CD4-positive, alpha-beta T cell (primary cell): Measurements from ENCODE around the gene COL4A2. TPM values are rescaled to one million over a fixed set of nuclear protein-coding genes. Genes with fewer than 3 reads are reported as not detected.

ENCODE experiments used
- ATAC-seq: fragments of 200-7000 bp; cut with Tn5 transposase; one replicate; pipeline ENCODE4 v1.10.0; 2022; ENCODE audit warnings: mild to moderate bottlenecking; ENCODE audit not compliant: poor library complexity
- CTCF ChIA-PET: fragments of 350-600 bp; sonication (Branson Sonifier 250); formaldehyde crosslinking; loops from one replicate; lab custom pipeline; 2021; ENCODE audit warnings: antibody characterized with exemption, inconsistent platforms; lab: Charles Lee
- POLR2A ChIA-PET: fragments of 350-600 bp; sonication (Branson Sonifier 250); formaldehyde crosslinking; loops from one replicate; lab custom pipeline; 2021; ENCODE audit warnings: antibody characterized with exemption, inconsistent platforms; lab: Charles Lee
- DNase-seq, 14 experiments: peaks; one replicate each; pipeline ENCODE4 v3.0.0-alpha.2; 2013 to 2020; ENCODE audit warnings: mixed read lengths in 2 of 14
- H3K27ac ChIP-seq, 2 donors: one replicate each; pipeline versions ENCODE4 v1.5.1 to v1.7.0; 2013; ENCODE audit warnings: low read length in 2 of 2, low read depth in 1 of 2, mild to moderate bottlenecking in 1 of 2
- H3K27me3 ChIP-seq, 2 experiments: 1 replicate in 1 of 2; 2 replicates in 1 of 2; pipeline versions ENCODE4 v1.6.1 to v1.7.0; 2013; ENCODE audit warnings: low read length in 2 of 2, control low read depth in 1 of 2, mild to moderate bottlenecking in 1 of 2, moderate library complexity in 1 of 2; ENCODE audit not compliant: insufficient read depth in 2 of 2, control insufficient read depth in 1 of 2
- H3K36me3 ChIP-seq: one replicate; pipeline ENCODE4 v1.6.1; 2013; ENCODE audit warnings: low read length, control low read depth; ENCODE audit not compliant: insufficient read depth
- H3K4me1 ChIP-seq: one replicate; pipeline ENCODE4 v1.6.1; 2013; ENCODE audit warnings: low read length, control low read depth; ENCODE audit not compliant: insufficient read depth
- H3K4me3 ChIP-seq: one replicate; pipeline ENCODE4 v1.5.1; 2013; ENCODE audit warnings: mild to moderate bottlenecking, low read length, moderate library complexity
- H3K9me3 ChIP-seq, 2 experiments: 1 replicate in 1 of 2; 2 replicates in 1 of 2; pipeline versions ENCODE4 v1.6.1 to v1.7.0; 2013; ENCODE audit warnings: low read length in 2 of 2, mild to moderate bottlenecking in 2 of 2, control low read depth in 1 of 2, moderate library complexity in 1 of 2; ENCODE audit not compliant: control insufficient read depth in 1 of 2, insufficient read depth in 1 of 2
- H3K27ac Mint-ChIP-seq: one replicate; pipeline ENCODE4 v1.8.0; 2020; ENCODE audit warnings: mixed read lengths
- H3K27me3 Mint-ChIP-seq: one replicate; pipeline ENCODE4 v1.8.0; 2021; ENCODE audit warnings: mixed read lengths
- H3K36me3 Mint-ChIP-seq: one replicate; pipeline ENCODE4 v1.8.0; 2021; ENCODE audit warnings: low read depth, mixed read lengths
- H3K4me1 Mint-ChIP-seq: one replicate; pipeline ENCODE4 v1.8.0; 2021; ENCODE audit warnings: low read depth, mixed read lengths
- H3K4me3 Mint-ChIP-seq: one replicate; pipeline ENCODE4 v1.8.0; 2020; ENCODE audit warnings: mild to moderate bottlenecking, mixed read lengths
- H3K9me3 Mint-ChIP-seq: one replicate; pipeline ENCODE4 v1.8.0; 2020; ENCODE audit warnings: mixed read lengths
- CTCF ChIP-seq: fragments of 200-600 bp; IDR thresholded peaks from one replicate; pipeline ENCODE4 v1.8.0; 2022; ENCODE audit warnings: antibody characterized with exemption, mild to moderate bottlenecking
- intact Hi-C, 2 experiments: fragments of 100-400 bp; cut with DNase I in 1 of 2; cut with micrococcal nuclease in 1 of 2; formaldehyde crosslinking; loops; one replicate each; pipeline versions ENCODE4 v1.15.1 to v1.9.0; 2023 to 2025; cut with DNase I, micrococcal nuclease
- total RNA-seq, 174 experiments: library from RNA in 2 of 174; stranded (reverse) in 2 of 174; gene quantifications; one replicate each; pipeline ENCODE4 v1.2.3 and lab custom pipeline; 2021 to 2026

Gene COL4A2
- total RNA-seq, 2 experiments from 2014 or later, result not detected

- H3K36me3 Mint-ChIP-seq, result no peaks in the 10 kb centered on the region
- Histone ChIP-seq H3K27me3 (peaks cover 28 to 38% of the 10 kb centered on the region in 2 experiments), H3K4me1 (no peaks in the 10 kb centered on the region), H3K4me3 (no peak overlapping the region), H3K27ac (no peak overlapping the region), H3K9me3 (peaks cover 0 to 9% of the 10 kb centered on the region in 2 experiments), H3K36me3 (no peaks in the 10 kb centered on the region)
- H3K27me3 Mint-ChIP-seq, result peaks cover 72% of the 10 kb centered on the region
- ChIA-PET POLR2A (no interaction called here), CTCF (no interaction called here)
- intact Hi-C loops, result no loop called here
- no peaks in the 10 kb centered on the region for H3K4me1 Mint-ChIP-seq
- DNase-seq, result no peak
- ATAC-seq, result no peak
- TF ChIP-seq CTCF, result no peak
- no peaks in the 10 kb centered on the region for H3K9me3 Mint-ChIP-seq
- H3K4me3 Mint-ChIP-seq, result no peak overlapping the region
- H3K27ac Mint-ChIP-seq, result no peak overlapping the region
Observed at GRCh38 chr13:110297011-110297410, 10.1 kb upstream of the COL4A2 start.

GRCh38 chr13:110297766-110298504, 9.1 kb upstream of the COL4A2 start:
- Mint-ChIP-seq H3K4me3 (no peak overlapping the region), H3K9me3 (no peaks in the 10 kb centered on the region), H3K27ac (no peak overlapping the region), H3K4me1 (no peaks in the 10 kb centered on the region), H3K36me3 (no peaks in the 10 kb centered on the region), H3K27me3 (peaks cover 73% of the 10 kb centered on the region)
- intact Hi-C loops, result no loop called here
- Histone ChIP-seq H3K4me3 (no peak overlapping the region), H3K36me3 (no peaks in the 10 kb centered on the region), H3K27ac (no peak overlapping the region), H3K9me3 (peaks cover 0 to 9% of the 10 kb centered on the region in 2 experiments), H3K27me3 (peaks cover 28 to 39% of the 10 kb centered on the region in 2 experiments), H3K4me1 (no peaks in the 10 kb centered on the region)
- no peak for TF ChIP-seq CTCF
- ChIA-PET CTCF (no interaction called here), POLR2A (no interaction called here)
- DNase-seq (no peak), ATAC-seq (no peak)

GRCh38 chr13:110298505-110299282, 8.4 kb upstream of the COL4A2 start:
- no peak for ATAC-seq
- DNase-seq, result no peak
- intact Hi-C loops, result no loop called here
- no peak overlapping the region for H3K27ac Mint-ChIP-seq
- no peaks in the 10 kb centered on the region for H3K36me3 Mint-ChIP-seq
- no peak overlapping the region for H3K4me3 Mint-ChIP-seq
- no peaks in the 10 kb centered on the region for H3K4me1 Mint-ChIP-seq
- POLR2A ChIA-PET, result no interaction called here
- CTCF ChIA-PET, result no interaction called here
- no peaks in the 10 kb centered on the region for H3K36me3 ChIP-seq
- peaks cover 80% of the 10 kb centered on the region for H3K27me3 Mint-ChIP-seq
- no peaks in the 10 kb centered on the region for H3K9me3 Mint-ChIP-seq
- H3K27ac ChIP-seq, result no peak overlapping the region
- peaks cover 0 to 9% of the 10 kb centered on the region in 2 experiments for H3K9me3 ChIP-seq
- TF ChIP-seq CTCF, result no peak
- H3K27me3 ChIP-seq, result peaks cover 28 to 47% of the 10 kb centered on the region in 2 experiments
- no peaks in the 10 kb centered on the region for H3K4me1 ChIP-seq
- H3K4me3 ChIP-seq, result no peak overlapping the region
